Activated CD4-positive, alpha-beta T cell treated with anti-CD3 and anti-CD28 coated beads, Interleukin-2, Interleukin-4, amounts not matched to agents 100 ng/mL and 50 ng/mL, durations not matched to agents 16 hours and 8 hours (primary cell): ENCODE data around the gene TOB2.
A peak's percentile ranks its signal among the peaks of the same experiment; 100 is the strongest.
"Not testable (repeated sequence)": the region's sequence is repeated elsewhere in the genome, so short reads cannot be mapped to it uniquely, and the experiment has no call there.

Experiments used
- DNase-seq: peaks from one replicate; pipeline ENCODE4 v3.0.0-alpha.2; 2020; ENCODE audit warnings: low spot score

TOB2 gene

DNA sequence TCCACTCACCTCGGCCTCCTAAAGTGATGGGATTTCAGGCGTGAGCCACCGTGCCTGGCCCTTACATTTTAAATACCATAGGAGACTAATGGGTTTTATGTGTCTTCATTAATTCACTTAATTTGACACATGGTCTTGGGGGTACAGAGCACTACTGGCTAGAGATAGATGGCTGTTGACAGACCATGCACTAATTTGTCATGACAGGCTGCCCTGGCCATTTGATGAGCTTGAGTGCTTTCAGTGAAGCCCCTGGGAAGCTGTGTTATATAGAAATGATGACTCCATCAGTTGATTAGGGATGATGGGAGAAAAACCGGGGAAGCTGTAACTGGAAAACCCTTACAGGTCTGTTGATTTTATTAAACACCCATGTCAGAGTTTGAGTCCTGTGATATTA, 15.3 kb upstream of the TOB2 start:
- DNase-seq: no peak

DNA sequence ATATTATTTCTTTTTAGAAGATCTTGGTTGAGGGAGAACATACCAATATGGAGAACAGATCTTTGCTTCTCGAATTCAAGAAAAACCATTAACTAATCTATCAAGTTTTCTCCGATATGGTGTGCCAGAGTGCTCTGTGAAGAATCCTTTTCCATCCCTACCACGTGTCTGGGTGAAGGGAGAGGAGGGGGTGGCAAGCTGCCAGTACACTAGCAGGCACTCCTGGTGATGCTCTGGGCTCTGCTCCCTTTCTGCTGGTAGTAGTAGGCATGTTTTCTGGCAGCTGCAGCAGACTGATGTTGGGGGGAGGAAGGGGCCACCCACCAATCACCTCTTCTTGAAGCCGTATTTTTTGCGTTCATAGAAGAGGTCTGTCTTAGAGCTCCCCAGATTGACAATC, 13.5 kb upstream of the TOB2 start:
- not testable (repeated sequence) for DNase-seq

DNA sequence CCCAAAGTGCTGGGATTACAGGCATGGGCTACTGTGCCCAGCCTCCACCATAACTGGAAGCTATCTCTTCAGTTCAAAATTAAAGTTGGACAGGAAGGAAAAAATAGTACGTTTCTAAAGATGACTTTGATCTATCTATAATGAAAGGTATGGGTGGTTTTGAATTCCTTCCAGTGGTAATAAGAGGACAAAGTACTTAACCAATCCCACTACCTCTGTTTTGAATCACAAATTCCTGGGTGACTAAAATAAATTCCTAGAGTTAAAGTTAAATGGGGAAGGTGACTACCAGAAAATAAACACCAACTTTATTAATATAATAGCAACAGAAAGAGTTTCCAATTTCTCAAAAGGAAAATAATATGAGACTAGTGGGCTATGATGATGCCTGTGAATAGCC, 12.8 kb upstream of the TOB2 start:
- no peak for DNase-seq

DNA sequence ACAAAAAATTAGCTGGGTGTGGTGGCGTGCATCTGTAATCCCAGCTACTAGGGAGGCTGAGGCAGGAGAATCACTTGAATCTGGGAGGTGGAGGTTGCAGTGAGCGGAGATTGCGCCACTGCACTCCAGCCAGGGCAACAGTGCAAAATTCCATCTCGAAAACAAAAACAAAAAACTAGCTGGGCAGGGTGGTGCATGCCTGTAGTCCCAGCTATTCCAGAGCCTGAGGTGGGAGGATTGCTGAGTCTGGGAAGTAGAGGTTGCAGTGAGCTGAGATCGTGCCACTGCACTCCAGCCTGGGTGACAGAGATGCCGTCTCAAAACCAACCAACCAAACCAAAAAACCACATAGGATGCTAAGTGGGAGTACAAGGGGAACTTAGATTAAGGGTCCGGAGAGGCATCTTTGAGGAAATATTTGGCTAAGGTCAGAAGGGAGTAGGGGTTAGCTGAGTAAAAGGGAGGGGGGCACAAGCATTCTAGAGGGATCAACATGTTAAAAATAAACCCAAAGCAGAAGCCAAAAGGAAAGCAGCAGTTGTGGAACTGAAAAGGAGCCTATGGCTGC, 11.6 kb upstream of the TOB2 start:
- no peak for DNase-seq

DNA sequence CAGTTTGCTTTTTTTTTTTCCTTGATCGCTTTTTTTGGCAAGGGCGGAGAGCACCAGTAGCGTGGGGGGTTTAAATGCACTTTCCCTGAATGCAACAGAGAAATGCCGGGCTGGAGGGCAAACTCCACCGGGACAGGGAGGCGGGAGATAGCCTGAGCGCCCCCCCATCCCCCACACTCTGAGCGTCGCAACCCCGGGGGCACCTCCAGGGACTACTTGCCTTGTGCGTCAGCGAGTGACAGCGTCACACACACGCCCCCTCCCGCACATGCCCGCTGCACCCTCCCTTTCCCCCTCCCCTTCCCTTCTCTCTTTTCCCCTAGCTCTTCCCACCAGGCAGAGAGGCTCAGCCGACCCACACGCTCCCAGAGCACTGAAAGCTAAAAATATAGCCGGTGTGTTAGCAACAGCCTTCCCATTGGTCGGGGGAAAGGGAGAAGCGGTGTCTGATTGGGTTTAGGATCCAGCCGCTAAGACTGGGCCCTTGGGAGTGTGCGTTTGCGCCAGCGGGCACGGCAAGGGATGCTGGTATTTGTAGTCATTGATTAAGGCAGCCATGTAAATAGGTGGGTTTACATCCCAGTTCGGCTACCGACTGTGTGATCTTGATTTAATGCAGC, 1.7 kb upstream of the TOB2 start:
- DNase-seq: peak; percentile 97

DNA sequence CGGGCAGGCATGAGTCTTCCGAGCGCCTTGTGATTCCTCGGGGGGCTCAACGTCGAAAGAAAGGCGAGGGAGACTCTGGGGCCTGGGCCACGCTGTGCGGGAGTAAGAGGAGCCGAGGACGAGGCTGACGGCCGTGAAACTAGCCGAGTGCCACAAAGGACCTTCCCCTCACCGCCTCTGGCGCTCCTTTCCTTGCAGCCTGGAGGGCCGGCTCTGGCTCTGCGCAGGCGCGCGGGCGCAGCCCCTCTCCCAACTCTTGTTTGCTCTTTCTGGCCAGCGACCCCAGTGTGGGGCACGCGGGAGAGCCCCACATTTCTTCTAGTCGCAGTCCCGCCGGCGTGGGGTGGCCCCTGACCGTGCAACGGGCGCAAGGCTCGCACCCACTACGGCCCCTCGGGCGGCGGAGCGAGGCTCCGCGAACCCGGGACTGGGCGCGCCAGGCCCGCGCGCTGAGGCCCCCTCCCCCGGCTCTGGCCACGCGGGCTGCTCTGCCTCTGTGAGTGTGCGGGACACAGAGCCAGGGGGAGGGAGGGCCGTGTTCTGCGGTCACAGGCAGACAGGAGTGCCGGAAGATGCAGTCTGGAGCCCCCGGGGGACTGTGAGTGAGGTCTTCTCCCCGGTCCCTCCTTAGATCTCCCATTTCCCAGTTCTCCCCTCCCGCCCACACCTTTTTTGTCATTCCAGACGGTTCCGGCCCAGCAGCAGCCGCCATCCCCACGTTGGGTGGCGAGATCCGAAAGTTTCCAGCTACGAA, 1.0 kb upstream of the TOB2 start:
- peak; percentile 64 for DNase-seq

DNA sequence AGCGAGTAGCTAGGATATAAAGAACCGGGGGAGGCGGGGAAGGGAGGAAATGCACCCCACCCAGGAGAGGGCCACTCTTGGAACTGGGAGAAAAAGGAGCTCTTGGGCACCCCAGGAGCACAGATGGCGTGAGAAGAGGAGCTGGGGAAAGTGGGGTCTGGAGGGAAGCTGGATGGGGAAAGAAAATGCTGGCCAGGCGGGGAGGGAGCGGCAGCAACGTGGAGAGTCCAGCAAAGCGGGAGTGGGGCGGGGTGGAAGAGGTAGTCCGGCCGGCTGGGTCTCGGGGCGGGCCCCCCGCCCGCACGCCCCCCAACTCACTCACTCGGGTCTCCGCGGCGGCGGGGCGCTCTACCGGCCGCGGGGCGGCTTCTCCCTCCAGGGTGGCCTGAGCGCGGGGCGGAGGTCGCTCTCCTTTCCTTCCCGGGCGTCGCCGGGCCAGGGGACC, 522 bp downstream of the TOB2 start:
- peak; percentile 8 for DNase-seq

DNA sequence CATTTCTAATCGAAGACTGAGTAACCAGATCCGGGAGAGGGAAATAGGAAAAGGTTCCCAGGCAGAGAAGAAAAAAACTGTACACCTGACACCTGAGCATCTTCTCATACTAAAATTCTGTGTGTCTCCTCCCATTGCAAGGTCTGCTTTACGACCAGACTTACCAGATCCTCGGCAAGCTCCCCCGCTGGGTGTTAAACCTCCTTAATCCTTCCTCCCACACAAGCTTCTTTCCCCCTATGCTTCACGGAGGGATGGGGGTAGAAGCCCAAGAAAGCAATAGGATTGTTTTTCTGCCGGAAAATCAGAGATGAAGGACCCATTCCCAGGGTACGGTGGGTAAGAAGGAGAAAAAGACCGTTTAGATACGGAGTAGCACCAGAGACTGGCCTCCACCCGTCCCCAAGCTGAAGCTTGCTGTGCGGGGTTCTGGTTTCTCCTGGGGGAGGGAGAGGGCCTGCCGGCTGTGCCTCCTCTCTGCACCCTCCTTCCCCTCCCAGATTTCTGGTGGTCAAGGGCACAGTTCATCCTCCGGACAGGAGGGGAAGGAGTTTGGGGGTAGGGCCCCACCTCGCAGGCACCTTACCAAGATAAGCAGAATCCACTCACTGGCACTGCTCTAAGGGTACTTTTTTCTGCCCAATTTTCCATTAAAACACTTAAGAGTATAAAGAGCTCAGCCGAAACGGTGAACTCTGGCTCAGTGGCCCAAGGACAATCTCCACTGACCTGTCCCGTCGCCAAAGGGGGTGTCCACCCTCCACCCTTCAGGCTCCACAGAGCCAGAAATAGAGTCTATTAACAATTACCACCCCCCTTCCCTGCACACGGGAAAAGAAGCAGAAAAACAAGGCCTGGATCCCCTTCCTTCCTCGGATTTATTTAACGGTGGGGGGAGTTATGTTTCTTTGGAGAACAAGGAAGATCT, 1.2 kb downstream of the TOB2 start:
- DNase-seq: peak; percentile 30

DNA sequence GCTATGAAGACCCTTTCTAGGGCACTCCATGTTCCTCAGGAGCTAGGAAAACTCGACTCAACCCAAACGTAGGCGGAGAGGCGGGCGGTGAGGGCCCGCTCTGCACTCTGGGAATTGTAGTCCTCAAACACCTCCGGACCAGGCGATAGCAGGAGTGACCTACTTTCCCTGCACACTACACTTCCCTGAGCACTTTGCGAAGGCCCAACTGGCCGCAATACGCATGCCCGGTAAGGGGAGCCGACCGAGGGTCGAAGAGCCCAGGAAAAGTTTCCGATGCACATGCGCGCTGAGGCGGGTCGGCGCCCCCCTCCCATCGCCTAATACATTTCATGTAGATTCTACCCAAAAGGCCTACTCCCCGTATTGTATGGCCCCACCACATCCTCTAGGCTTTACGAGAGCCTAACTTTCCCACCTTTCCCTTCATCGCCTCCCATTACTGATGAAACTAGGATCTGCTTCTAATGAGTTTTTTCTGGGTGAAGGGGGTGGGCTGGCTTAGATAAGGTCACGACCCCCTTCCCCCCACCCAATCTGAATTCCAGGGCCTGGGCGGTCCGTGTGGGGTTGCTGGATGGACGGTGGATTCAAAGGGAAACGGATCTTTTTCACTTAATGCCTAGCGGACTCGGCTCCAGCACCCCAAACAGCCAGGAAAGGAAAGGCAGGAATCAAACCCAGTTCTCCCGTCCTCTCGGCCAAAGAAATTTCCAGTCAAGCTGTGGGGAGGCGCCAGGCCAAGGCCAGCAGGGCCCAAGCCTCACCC, 2.1 kb downstream of the TOB2 start:
- DNase-seq: peak; percentile 95

DNA sequence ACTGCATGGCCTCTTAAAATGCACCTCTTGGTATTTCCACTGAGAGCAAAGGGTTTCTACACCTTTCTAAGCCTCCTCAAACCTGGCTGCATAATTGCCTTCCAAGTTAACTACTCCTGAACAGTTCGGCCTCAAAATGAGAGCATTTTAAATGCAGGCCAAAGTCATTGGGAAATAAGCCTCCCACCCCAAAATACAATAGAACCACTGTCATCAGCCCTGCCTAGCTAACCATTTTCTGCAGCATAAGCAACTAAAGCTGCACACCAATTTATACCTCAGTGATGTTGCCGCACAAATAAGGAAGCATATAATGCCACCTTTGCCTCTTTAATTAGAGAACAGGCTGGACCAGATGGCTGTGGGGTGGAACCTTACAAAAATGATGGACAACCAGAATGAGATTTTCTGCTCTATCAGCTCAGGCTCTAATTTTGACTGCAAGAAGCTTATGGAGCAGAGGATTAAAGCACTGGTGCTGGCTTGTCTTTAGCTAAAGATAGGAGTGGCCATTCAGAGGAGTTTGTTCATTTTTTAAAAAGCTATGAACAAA, 4.3 kb downstream of the TOB2 start:
- no peak for DNase-seq

DNA sequence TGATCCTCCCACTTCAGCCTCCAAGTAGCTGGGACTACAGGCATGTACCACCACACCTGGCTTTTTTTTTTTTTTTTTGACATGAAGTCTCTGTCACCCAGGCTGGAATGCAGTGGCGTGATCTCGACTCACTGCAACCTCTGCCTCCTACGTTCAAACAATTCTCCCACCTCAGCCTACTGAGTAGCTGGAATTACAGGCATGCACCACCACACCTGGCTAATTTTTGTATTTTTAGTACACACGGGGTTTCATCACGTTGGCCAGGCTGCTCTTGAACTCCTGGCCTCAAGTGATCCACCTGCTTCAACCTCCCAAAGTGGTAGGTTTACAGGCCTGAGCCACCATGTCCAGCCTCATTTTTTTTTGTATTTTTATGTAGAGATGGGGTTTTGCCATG, 6.1 kb downstream of the TOB2 start:
- not testable (repeated sequence) for DNase-seq

DNA sequence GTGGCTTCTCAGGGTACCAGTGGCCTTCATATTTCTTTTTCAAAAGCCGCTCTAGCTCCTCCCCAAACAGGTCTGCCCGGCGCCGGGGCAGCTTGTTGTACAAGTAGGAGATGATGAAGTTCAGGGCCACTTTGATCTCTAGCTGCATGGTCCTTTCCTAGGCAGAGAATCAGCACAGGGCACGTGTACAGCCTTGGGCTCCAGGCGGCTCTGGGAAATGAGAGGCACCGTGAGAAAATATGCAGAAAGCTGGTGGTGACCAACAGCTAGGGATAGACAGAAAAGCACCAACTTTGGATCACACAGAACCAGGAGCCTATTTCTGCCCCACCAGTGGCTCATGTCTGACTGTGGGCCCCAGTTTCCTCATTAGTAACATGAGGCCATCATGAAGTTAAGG, 9.4 kb downstream of the TOB2 start:
- DNase-seq: no peak

DNA sequence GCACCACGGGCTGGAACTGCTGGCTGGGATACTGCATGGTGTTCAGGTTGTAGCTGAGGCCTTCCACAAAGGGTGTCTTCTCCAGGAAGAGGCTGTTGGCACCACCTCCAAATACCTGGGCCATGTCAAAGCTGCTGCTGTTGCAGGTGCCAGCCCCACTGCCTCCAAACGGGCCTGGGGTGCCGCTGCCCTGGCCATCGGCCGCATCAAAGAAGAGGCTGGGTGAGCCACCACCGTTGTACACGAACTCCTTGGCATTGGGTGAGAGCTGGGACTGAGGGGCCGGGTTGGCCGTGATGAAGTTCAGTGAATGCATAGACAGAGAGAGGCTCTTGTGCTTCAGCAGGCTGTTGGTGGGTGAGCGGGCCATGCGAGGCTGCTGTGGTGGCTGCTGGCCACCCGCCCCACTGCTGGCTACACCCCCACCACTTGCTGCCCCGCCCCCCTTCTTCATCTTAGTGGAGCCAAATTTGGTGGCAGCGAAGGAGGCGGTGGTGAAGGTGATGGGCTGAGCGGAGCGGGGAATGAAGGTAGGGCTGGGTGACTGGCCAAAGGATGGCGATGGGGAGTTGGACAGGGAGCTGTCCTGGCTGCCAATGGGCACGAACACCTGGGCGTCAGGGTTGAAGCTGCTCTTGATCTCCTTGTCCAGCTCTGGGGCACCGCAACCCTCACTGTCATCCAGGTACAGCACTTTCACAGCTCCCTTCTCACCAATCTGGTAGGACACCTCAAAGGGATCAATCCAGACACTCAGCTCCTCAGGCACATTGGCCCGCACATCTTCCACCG, 10.1 kb downstream of the TOB2 start:
- DNase-seq: no peak

DNA sequence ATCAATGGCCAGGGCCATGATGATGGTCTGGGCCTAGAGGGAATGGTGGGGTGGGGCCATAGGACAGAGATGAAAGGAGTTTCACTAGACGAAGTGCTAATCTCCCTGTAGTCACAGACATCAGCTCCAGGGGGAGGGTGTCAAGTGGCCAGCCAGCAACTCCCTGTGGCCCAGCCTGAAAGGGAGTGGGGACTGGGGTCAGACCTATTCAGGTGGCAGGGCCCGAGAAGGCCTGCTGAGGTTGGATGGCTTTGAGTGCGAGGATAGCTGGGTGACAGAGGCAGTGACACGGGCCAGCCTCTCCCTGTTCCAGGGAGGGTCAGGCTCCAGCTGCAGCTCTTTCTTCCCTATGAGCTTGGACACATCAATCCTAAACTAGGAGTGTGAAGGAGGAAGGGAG, 11.0 kb downstream of the TOB2 start:
- no peak for DNase-seq

DNA sequence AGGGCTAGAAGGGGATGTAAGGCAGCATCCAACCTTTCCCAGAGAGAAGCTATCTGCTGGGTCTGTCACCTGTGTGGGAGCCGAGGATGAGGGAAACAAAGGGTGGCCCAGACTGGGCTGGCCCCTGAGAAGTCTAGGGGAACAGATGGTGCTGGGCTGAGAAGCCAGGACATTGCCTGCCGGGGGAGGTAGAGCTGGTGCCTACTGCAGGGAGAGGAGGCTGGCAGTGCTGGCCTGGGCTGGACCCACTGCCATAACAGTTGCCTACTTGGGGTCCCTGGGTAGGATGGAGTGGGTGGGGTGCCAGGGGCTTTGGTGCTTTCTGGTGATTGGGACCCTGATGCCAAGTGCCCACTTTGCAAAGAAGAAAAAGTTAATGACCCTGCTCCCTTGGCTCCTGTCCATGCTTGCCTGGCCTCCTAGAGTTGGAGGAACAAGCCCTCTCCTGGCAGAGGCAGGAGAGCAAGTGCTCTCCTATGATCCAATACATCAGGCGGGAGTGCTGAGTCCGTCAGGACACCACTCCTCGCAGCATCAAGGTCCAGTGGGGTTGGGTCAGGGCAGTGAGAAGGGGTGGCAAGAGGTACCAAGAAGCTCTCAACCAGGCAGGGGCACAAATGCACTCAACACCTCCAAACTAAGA, 12.1 kb downstream of the TOB2 start:
- not testable (repeated sequence) for DNase-seq

DNA sequence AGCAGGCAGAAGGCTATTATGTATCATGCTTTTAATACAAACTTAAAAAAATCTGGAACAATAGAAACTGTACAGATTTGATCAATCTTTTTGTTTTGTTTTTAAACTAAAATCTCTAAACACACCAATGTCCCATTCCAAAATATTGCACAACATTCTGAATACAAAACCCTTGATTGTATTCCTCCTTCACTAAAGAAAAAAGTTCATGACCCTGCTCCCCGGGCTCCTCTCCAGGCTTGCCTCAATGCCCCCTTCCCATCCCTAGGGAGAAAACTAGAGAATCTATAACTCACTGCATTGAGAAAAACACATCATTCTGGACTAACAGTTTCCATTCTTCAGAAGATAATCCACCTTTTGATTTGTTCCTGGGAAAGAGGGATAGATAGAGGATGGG, 13.1 kb downstream of the TOB2 start:
- DNase-seq: not testable (repeated sequence)

DNA sequence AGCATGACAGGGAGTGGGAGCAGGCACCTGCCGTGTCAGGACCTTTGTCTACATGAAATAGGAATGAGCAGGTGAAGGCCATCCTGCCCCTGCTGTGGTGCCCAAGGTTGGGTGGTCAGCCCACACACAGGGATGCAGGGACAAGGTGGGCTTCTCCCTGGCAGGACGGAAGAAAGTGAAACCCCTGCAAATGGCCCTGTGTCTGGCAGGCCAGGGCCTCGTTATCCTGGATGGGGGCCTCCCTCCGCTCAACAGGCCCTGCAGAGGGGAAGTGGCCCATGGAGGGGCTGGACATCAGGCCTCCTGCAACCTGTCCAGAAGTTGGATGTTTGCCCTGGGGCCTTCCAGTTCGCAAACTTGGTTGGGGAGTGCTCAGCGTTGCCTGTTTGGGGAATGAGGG, 14.9 kb downstream of the TOB2 start:
- DNase-seq: no peak

DNA sequence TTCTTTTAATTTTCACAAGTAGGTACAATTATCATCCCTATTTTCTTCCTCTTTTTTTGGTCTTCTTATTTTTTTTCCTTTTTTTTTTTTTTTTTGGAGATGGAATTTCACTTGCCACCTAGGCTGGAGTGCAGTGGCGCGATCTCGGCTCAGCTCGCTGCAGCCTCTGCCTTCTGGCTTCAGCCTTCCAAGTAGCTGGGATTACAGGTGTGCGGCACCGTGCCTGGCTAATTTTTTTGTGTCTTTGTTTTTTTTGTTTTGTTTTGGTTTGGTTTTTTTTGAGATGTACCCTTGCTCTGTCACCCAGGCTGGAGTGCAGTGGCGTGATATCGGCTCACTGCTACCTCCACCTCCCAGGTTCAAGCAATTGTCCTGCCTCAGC, 16.7 kb downstream of the TOB2 start:
- DNase-seq: no peak

DNA sequence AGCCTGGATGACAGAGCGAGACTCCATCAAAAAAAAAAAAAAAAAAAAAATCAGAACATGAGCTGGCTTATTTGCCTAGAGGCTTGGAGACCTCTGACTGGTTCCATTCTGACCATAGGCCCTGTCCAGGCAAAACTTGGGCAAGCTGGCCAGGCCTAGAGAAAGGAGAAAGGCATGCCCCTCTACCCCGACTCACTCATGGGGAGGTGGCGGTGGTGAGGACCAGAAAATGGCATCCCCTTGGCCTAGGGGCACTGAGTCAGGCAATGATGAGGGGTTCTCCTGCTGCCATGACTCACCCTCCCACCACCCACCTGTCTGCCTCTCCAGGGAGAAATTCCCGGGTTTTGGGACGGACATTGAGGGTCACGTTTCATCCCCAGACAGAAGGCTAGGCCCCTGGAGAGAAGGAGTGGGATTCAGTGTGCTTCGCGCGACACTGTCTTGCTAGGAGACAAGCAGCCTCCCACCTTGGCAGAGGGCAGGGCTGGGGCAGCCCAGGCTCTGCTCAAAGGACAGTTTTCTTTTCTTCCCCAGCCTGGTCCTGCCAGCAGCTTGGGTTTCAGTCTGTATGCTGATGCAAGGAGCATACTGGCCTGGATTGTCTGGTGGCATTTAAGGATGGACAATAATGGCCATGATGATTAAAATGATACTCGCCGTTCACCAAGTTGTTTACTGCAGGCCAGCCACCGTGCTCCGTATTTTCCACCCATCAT, 17.2 kb downstream of the TOB2 start:
- DNase-seq: no peak
